OCI-LY1 (cell line): ENCODE results near the gene TRIM9.

Source experiments
- H2AFZ ChIP-seq: fragments of 200-600 bp; sonication (generic), shearing (Covaris generic); 2 replicates; pipeline ENCODE4 v1.6.0; 2014; ENCODE audit warnings: antibody characterized with exemption, mild to moderate bottlenecking, low read length
- H3F3A ChIP-seq: fragments of 200-600 bp; sonication (generic), shearing (Covaris generic); 2 replicates; pipeline ENCODE4 v1.6.0; 2014; ENCODE audit warnings: mild to moderate bottlenecking, antibody characterized with exemption, low read length, moderate library complexity; ENCODE audit not compliant: insufficient read depth
- H3K27ac ChIP-seq: fragments of 200-600 bp; sonication (generic); 2 replicates; pipeline ENCODE4 v1.5.1; 2014; ENCODE audit warnings: low read length, mixed run types, mild to moderate bottlenecking, low read depth; ENCODE audit not compliant: poor library complexity, severe bottlenecking
- H3K27me3 ChIP-seq: fragments of 200-600 bp; sonication (generic); 2 replicates; pipeline ENCODE4 v1.6.0; 2014; ENCODE audit warnings: antibody characterized with exemption, mild to moderate bottlenecking, low read length, moderate library complexity; ENCODE audit not compliant: insufficient read depth
- H3K36me3 ChIP-seq: fragments of 200-600 bp; sonication (generic); 2 replicates; pipeline ENCODE4 v1.6.1; 2014; ENCODE audit warnings: mild to moderate bottlenecking, antibody characterized with exemption, low read length, moderate library complexity, mixed read lengths; ENCODE audit not compliant: insufficient read depth
- H3K4me1 ChIP-seq: fragments of 200-600 bp; sonication (generic); 2 replicates; pipeline ENCODE4 v1.5.1; 2014; ENCODE audit warnings: mild to moderate bottlenecking, low read length, moderate library complexity; ENCODE audit not compliant: insufficient read depth, severe bottlenecking
- H3K4me2 ChIP-seq: fragments of 200-600 bp; sonication (generic), shearing (Covaris generic); 2 replicates; pipeline ENCODE4 v1.6.1; 2014; ENCODE audit warnings: low read length
- H3K4me3 ChIP-seq: fragments of 200-600 bp; sonication (generic); 2 replicates; pipeline ENCODE4 v1.5.1; 2014; ENCODE audit warnings: low read length, low read depth, mild to moderate bottlenecking, mixed read lengths; ENCODE audit not compliant: poor library complexity, severe bottlenecking
- H3K79me2 ChIP-seq: fragments of 200-600 bp; shearing (Covaris generic); 2 replicates; pipeline ENCODE4 v1.6.1; 2016; ENCODE audit warnings: mixed run types, low read length, mixed read lengths; ENCODE audit not compliant: insufficient read depth
- H3K9ac ChIP-seq: fragments of 200-600 bp; sonication (generic), shearing (Covaris generic); 2 replicates; pipeline ENCODE4 v1.6.1; 2014; ENCODE audit warnings: mild to moderate bottlenecking, low read length, mixed read lengths
- H3K9me2 ChIP-seq: fragments of 200-600 bp; sonication (generic), shearing (Covaris generic); 2 replicates; pipeline ENCODE4 v1.6.1; 2014; ENCODE audit warnings: low read depth, mild to moderate bottlenecking, low read length, mixed read lengths
- H3K9me3 ChIP-seq: fragments of 200-600 bp; shearing (Covaris generic); 2 replicates; pipeline ENCODE4 v1.6.1; 2014; ENCODE audit warnings: low read length, mixed read lengths
- H4K20me1 ChIP-seq: fragments of 200-600 bp; sonication (generic), shearing (Covaris generic); 2 replicates; pipeline ENCODE4 v1.6.0; 2016; ENCODE audit warnings: mild to moderate bottlenecking, low read length; ENCODE audit not compliant: insufficient read depth
- CTCF ChIP-seq: fragments of 200-600 bp; sonication (generic), shearing (Covaris generic); IDR thresholded peaks from 2 replicates; pipeline ENCODE4 v1.5.1; 2017; ENCODE audit warnings: mild to moderate bottlenecking, antibody characterized with exemption, low read length, moderate library complexity, mixed read lengths
- EZH2 ChIP-seq: fragments of 200-600 bp; sonication (generic), shearing (Covaris generic); IDR thresholded peaks from 2 replicates; pipeline ENCODE4 v1.8.0; 2017; ENCODE audit warnings: borderline replicate concordance, mixed run types, mild to moderate bottlenecking, antibody characterized with exemption, low read length, moderate library complexity, mixed read lengths

Gene TRIM9

GRCh38 chr14:51092965-51093364 is 1.9 kb downstream of the TRIM9 start:
- H3K4me2 ChIP-seq = peak overlapping the region; percentile 10; the same call in 1 of the 2 replicates
- TF ChIP-seq EZH2 (no peak), CTCF (no peak)
- peak overlapping the region; percentile 28 for H3K4me3 ChIP-seq
- no peaks in the 10 kb centered on the region for H4K20me1 ChIP-seq
- H3K27ac ChIP-seq = no peak overlapping the region
- H3F3A ChIP-seq = no peaks in the 10 kb centered on the region
- no peaks in the 10 kb centered on the region for H3K79me2 ChIP-seq
- no peak overlapping the region for H3K9ac ChIP-seq
- no peaks in the 10 kb centered on the region for H3K9me3 ChIP-seq
- H3K4me1 ChIP-seq = peaks cover 24% of the 10 kb centered on the region
- no peaks in the 10 kb centered on the region for H3K9me2 ChIP-seq
- no peak overlapping the region for H2AFZ ChIP-seq
- H3K36me3 ChIP-seq = no peaks in the 10 kb centered on the region
- no peaks in the 10 kb centered on the region for H3K27me3 ChIP-seq

- Histone ChIP-seq H3K4me2 (no peak overlapping the region), H3K4me1 (peaks cover 30% of the 10 kb centered on the region), H2AFZ (no peak overlapping the region), H3K9ac (no peak overlapping the region), H3K4me3 (no peak overlapping the region), H3K79me2 (no peaks in the 10 kb centered on the region), H3K9me2 (no peaks in the 10 kb centered on the region), H3K27me3 (no peaks in the 10 kb centered on the region), H4K20me1 (no peaks in the 10 kb centered on the region), H3K27ac (no peak overlapping the region), H3K36me3 (no peaks in the 10 kb centered on the region), H3K9me3 (no peaks in the 10 kb centered on the region), H3F3A (no peaks in the 10 kb centered on the region)
- TF ChIP-seq CTCF (no peak), EZH2 (no peak)
Observed at GRCh38 chr14:51089278-51089677, 5.6 kb downstream of the TRIM9 start.

GRCh38 chr14:51087031-51087441 is 7.9 kb downstream of the TRIM9 start:
- Histone ChIP-seq H2AFZ (no peak overlapping the region), H3K4me1 (peaks cover 19% of the 10 kb centered on the region), H4K20me1 (no peaks in the 10 kb centered on the region), H3K9ac (no peak overlapping the region), H3F3A (no peaks in the 10 kb centered on the region), H3K9me3 (no peaks in the 10 kb centered on the region), H3K9me2 (no peaks in the 10 kb centered on the region), H3K36me3 (no peaks in the 10 kb centered on the region), H3K4me3 (no peak overlapping the region), H3K79me2 (no peaks in the 10 kb centered on the region), H3K4me2 (no peak overlapping the region), H3K27ac (peak overlapping the region; percentile 59), H3K27me3 (no peaks in the 10 kb centered on the region)
- TF ChIP-seq CTCF = no peak
- no peak for TF ChIP-seq EZH2
